Measurements from ENCODE around the gene CD9. TPM values are rescaled to one million over a fixed set of nuclear protein-coding genes. Genes with fewer than 3 reads are reported as not detected.
A peak's percentile ranks its signal among the peaks of the same experiment; 100 is the strongest.

Gene CD9
- polyA plus RNA-seq, 3 donors = 7.6 to 323 (median 7.7) TPM

DNA sequence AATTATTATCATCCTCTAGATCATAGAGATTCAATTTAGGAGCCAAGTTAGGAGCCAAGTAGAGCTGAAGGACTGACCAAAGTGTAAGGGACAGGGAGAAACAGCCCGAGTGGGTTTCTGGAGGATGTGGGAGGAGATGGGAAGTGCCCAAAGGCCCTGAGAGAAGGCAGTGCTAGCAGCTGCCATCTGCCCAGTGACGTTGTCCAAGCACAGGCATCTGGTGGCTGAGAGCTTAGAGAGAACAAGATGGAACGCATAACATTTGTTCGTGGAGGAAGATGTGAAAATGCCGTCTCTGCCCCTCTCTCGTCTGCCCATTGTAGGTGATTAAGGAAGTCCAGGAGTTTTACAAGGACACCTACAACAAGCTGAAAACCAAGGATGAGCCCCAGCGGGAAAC, 34.7 kb downstream of the CD9 start:
- H3K79me2 ChIP-seq (ENCODE audit: insufficient read depth, low read length) = no peaks in the 10 kb centered on the region
- H3K4me2 ChIP-seq (replicated peaks; ENCODE audit: extremely low read depth, low read length, poor library complexity, severe bottlenecking) = no peak overlapping the region
- H3K9ac ChIP-seq (ENCODE audit: insufficient read depth, low read length, poor library complexity, severe bottlenecking) = no peak overlapping the region
- intact Hi-C loops (cut with micrococcal nuclease) = loop anchor here in 1 of 2 donors (5.0 kb wide), 1 partner anchor 42 kb away; no protein-coding TSS in a partner anchor
- H4K20me1 ChIP-seq (ENCODE audit: insufficient read depth, low read length) = no peaks in the 10 kb centered on the region
- H3K27me3 Mint-ChIP-seq (ENCODE audit: low read depth in 3 of 3) = peaks cover 5 to 11% (median 5%) of the 10 kb centered on the region in 3 donors
- no peak overlapping the region for H2AFZ ChIP-seq (ENCODE audit: insufficient read depth, low read depth, low read length, poor library complexity, severe bottlenecking)
- no peak overlapping the region for H3K27ac Mint-ChIP-seq
- no peak overlapping the region for H3K27ac ChIP-seq (ENCODE audit: low read depth in 1 of 2, low read length in 2 of 2)
- H3K9me3 Mint-ChIP-seq = peaks cover 0 to 3% (median 0%) of the 10 kb centered on the region in 7 donors
- H3K27me3 ChIP-seq (ENCODE audit: control insufficient read depth in 2 of 2, insufficient read depth in 2 of 2, low read length in 2 of 2) = no peaks in the 10 kb centered on the region
- no peak overlapping the region for H3K4me3 ChIP-seq (replicated peaks in 1 of 3; ENCODE audit: low read depth in 2 of 3, low read length in 3 of 3)
- no peaks in the 10 kb centered on the region for H3K9me3 ChIP-seq (replicated peaks in 1 of 2; ENCODE audit: control insufficient read depth in 1 of 2, insufficient read depth in 1 of 2, low read length in 2 of 2)
- H3K36me3 Mint-ChIP-seq = peaks cover 0 to 8% of the 10 kb centered on the region in 2 donors
- H3K4me1 Mint-ChIP-seq = peaks cover 30% of the 10 kb centered on the region
- peaks cover 14 to 16% of the 10 kb centered on the region in 2 donors for H3K4me1 ChIP-seq (ENCODE audit: control insufficient read depth in 1 of 2, insufficient read depth in 2 of 2, low read length in 2 of 2)
- WGBS (ENCODE audit: insufficient coverage) = 73% methylated on average over 4 of the region's 7 CpGs
- no peak overlapping the region for H3K4me3 Mint-ChIP-seq
- DNase-seq = no peak
- TF ChIP-seq, protein P1, sequence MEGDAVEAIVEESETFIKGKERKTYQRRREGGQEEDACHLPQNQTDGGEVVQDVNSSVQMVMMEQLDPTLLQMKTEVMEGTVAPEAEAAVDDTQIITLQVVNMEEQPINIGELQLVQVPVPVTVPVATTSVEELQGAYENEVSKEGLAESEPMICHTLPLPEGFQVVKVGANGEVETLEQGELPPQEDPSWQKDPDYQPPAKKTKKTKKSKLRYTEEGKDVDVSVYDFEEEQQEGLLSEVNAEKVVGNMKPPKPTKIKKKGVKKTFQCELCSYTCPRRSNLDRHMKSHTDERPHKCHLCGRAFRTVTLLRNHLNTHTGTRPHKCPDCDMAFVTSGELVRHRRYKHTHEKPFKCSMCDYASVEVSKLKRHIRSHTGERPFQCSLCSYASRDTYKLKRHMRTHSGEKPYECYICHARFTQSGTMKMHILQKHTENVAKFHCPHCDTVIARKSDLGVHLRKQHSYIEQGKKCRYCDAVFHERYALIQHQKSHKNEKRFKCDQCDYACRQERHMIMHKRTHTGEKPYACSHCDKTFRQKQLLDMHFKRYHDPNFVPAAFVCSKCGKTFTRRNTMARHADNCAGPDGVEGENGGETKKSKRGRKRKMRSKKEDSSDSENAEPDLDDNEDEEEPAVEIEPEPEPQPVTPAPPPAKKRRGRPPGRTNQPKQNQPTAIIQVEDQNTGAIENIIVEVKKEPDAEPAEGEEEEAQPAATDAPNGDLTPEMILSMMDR (IDR thresholded peaks at IDR 0.05) = no peak
- no peaks in the 10 kb centered on the region for H3K36me3 ChIP-seq (replicated peaks in 1 of 2; ENCODE audit: control insufficient read depth in 1 of 2, insufficient read depth in 2 of 2, low read length in 2 of 2)

DNA sequence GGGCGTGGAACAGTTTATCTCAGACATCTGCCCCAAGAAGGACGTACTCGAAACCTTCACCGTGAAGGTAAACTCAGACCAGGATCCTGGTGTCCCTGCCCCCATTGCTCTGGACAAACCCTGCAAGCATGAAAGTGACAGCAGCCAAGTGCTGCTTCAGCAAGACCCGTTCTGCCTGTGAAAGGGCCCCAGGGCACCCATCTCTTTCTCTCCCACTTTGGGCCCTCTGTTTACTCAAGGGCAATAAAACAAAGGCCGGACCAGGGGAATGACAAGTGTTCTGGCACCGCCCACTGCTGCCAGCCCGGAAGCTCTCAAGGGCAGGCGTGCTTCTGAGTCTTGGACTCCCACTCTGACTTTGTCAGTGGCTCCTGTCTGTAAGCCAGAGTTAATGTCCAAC, 35.3 kb downstream of the CD9 start:
- no peak overlapping the region for H3K4me3 Mint-ChIP-seq
- H3K36me3 Mint-ChIP-seq = peaks cover 0 to 6% of the 10 kb centered on the region in 2 donors
- peaks cover 5 to 11% (median 5%) of the 10 kb centered on the region in 3 donors for H3K27me3 Mint-ChIP-seq (ENCODE audit: low read depth in 3 of 3)
- intact Hi-C loops (cut with micrococcal nuclease) = no loop called here
- Histone ChIP-seq H4K20me1 (ENCODE audit: insufficient read depth, low read length) (no peaks in the 10 kb centered on the region), H3K9me3 (replicated peaks in 1 of 2; ENCODE audit: control insufficient read depth in 1 of 2, insufficient read depth in 1 of 2, low read length in 2 of 2) (no peaks in the 10 kb centered on the region), H3K27me3 (ENCODE audit: control insufficient read depth in 2 of 2, insufficient read depth in 2 of 2, low read length in 2 of 2) (no peaks in the 10 kb centered on the region), H3K27ac (ENCODE audit: low read depth in 1 of 2, low read length in 2 of 2) (no peak overlapping the region), H3K79me2 (ENCODE audit: insufficient read depth, low read length) (no peaks in the 10 kb centered on the region), H3K4me3 (replicated peaks in 1 of 3; ENCODE audit: low read depth in 2 of 3, low read length in 3 of 3) (no peak overlapping the region), H3K9ac (ENCODE audit: insufficient read depth, low read length, poor library complexity, severe bottlenecking) (no peak overlapping the region), H3K4me1 (ENCODE audit: control insufficient read depth in 1 of 2, insufficient read depth in 2 of 2, low read length in 2 of 2) (peaks cover 8 to 10% of the 10 kb centered on the region in 2 donors), H2AFZ (ENCODE audit: insufficient read depth, low read depth, low read length, poor library complexity, severe bottlenecking) (no peak overlapping the region), H3K4me2 (replicated peaks; ENCODE audit: extremely low read depth, low read length, poor library complexity, severe bottlenecking) (no peak overlapping the region), H3K36me3 (replicated peaks in 1 of 2; ENCODE audit: control insufficient read depth in 1 of 2, insufficient read depth in 2 of 2, low read length in 2 of 2) (no peaks in the 10 kb centered on the region)
- TF ChIP-seq, protein P1 (IDR thresholded peaks at IDR 0.05) = no peak
- DNase-seq = no peak
- peaks cover 0 to 1% (median 0%) of the 10 kb centered on the region in 7 donors for H3K9me3 Mint-ChIP-seq
- WGBS (ENCODE audit: insufficient coverage) = 89% methylated on average over 9 of the region's 9 CpGs
- peaks cover 24% of the 10 kb centered on the region for H3K4me1 Mint-ChIP-seq
- H3K27ac Mint-ChIP-seq = peak overlapping the region in 1 of 7 donors; percentile 51

Data from CD14-positive monocyte (primary cell).